Breast epithelium (tissue), 3 donors: ENCODE measurements around the gene CHI3L2.

Source experiments
- CTCF ChIP-seq, 3 donors: fragments of 450-650 bp; IDR thresholded peaks; one replicate each; pipeline ENCODE4 v1.5.1; 2016 to 2017; ENCODE audit warnings: antibody characterized with exemption in 3 of 3, mild to moderate bottlenecking in 3 of 3, moderate library complexity in 3 of 3
- POLR2A ChIP-seq: fragments of 450-650 bp; IDR thresholded peaks from one replicate; pipeline ENCODE4 v1.6.1; 2016; ENCODE audit warnings: antibody characterized with exemption, mild to moderate bottlenecking, moderate library complexity

- TF ChIP-seq POLR2A (no peak), CTCF (IDR thresholded peaks at IDR 0.05) (no peak)
These were observed 25.2 kb upstream of the CHI3L2 start for GRCh38 chr1:111202366-111202706.
